K562 (cell line): Measurements from ENCODE around the gene BTBD16. TPM values are rescaled to one million over a fixed set of nuclear protein-coding genes. Genes with fewer than 3 reads are reported as not detected.

Source experiments
- ATAC-seq: fragments of 200-7000 bp; cut with Tn5 transposase; 3 replicates; pipeline ENCODE4 v1.9.1; 2020; ENCODE audit warnings: moderate library complexity
- BruUV-seq: library from RNA; stranded (reverse); fragments of 400-500 nt; replicated peaks from 2 replicates; lab custom pipeline; 2021; lab: Mats Ljungman, UMichigan
- CTCF ChIA-PET: fragments of 300-600 bp; formaldehyde crosslinking; extraction: SDS; loops from one replicate; lab custom pipeline; 2021; ENCODE audit warnings: low intra/inter-chr PET ratio; lab: Yijun Ruan, JAX
- POLR2A ChIA-PET: fragments of 300-600, 350-650 bp; sonication (Branson Sonifier 250); formaldehyde crosslinking; extraction: SDS; loops from one replicate; lab custom pipeline; 2021; ENCODE audit warnings: antibody characterized with exemption, inconsistent platforms; lab: Yijun Ruan, JAX
- DNase-seq, 4 experiments: peaks; one replicate each; pipeline versions ENCODE4 v3.0.0 to v3.0.0-alpha.2; 2011 to 2018; ENCODE audit warnings: low spot score in 3 of 4, mixed read lengths in 3 of 4; ENCODE audit errors: extremely low read depth in 1 of 4
- FAIRE-seq: peaks from 2 replicates; lab custom pipeline; 2011; peaks lifted over from hg19 to GRCh38; lab: Jason Lieb, UNC
- H2AFZ ChIP-seq: 2 replicates; pipeline ENCODE4 v1.6.0; 2011; ENCODE audit warnings: low read depth, low read length, control low read depth, inconsistent platforms
- H3K27ac ChIP-seq: fragments of 200-600 bp; 3 replicates; pipeline ENCODE4 v1.8.0; 2011; ENCODE audit warnings: low read depth, mild to moderate bottlenecking, control low read depth, inconsistent platforms, low read length, moderate library complexity, mixed read lengths; ENCODE audit errors: extremely low read depth
- H3K27me3 ChIP-seq, 2 experiments: fragments of 300-600 bp in 1 of 2; 2 replicates in 1 of 2; 3 replicates in 1 of 2; pipeline versions ENCODE4 v1.6.0 to v1.8.0; 2011; ENCODE audit warnings: inconsistent platforms in 2 of 2, low read length in 2 of 2, mild to moderate bottlenecking in 1 of 2, mixed read lengths in 1 of 2, moderate library complexity in 1 of 2; ENCODE audit not compliant: control insufficient read depth in 2 of 2, insufficient read depth in 2 of 2
- H3K36me3 ChIP-seq: fragments of 300-600 bp; 3 replicates; pipeline ENCODE4 v1.8.0; 2011; ENCODE audit warnings: mild to moderate bottlenecking, low read length, inconsistent platforms; ENCODE audit not compliant: control insufficient read depth, insufficient read depth
- H3K4me1 ChIP-seq, 2 experiments: fragments of 200-600 bp in 1 of 2; replicated peaks in 1 of 2; 2 replicates in 1 of 2; 3 replicates in 1 of 2; pipeline versions ENCODE4 v1.5.1 to v1.8.0; 2011; ENCODE audit warnings: inconsistent platforms in 2 of 2, low read length in 2 of 2, mild to moderate bottlenecking in 1 of 2, mixed read lengths in 1 of 2, moderate library complexity in 1 of 2; ENCODE audit not compliant: control insufficient read depth in 2 of 2, insufficient read depth in 2 of 2
- H3K4me2 ChIP-seq: 2 replicates; pipeline ENCODE4 v1.6.1; 2011; ENCODE audit warnings: low read length, control low read depth, inconsistent platforms, mixed read lengths; ENCODE audit not compliant: insufficient read depth
- H3K4me3 ChIP-seq: fragments of 200-600 bp; sonication (generic), shearing (Covaris generic); 2 replicates; pipeline ENCODE4 v1.5.1; 2016; ENCODE audit warnings: control low read depth, inconsistent platforms
- H3K79me2 ChIP-seq: fragments of 200-600 bp; 3 replicates; pipeline ENCODE4 v1.8.0; 2011; ENCODE audit warnings: low read length, inconsistent platforms; ENCODE audit not compliant: control insufficient read depth, insufficient read depth
- H3K9ac ChIP-seq, 2 experiments: 2 replicates each; pipeline versions ENCODE4 v1.6.0 to v1.6.1; 2011; ENCODE audit warnings: low read depth in 2 of 2, low read length in 2 of 2, control low read depth in 1 of 2, inconsistent platforms in 1 of 2, mild to moderate bottlenecking in 1 of 2, mixed read lengths in 1 of 2; ENCODE audit not compliant: insufficient read depth in 1 of 2
- H3K9me1 ChIP-seq: one replicate; pipeline ENCODE4 v1.6.0; 2011; ENCODE audit warnings: inconsistent platforms, mild to moderate bottlenecking, low read length, moderate library complexity; ENCODE audit not compliant: control insufficient read depth, insufficient read depth
- H3K9me3 ChIP-seq: replicated peaks from 2 replicates; pipeline ENCODE4 v1.5.1; 2011; ENCODE audit warnings: low read depth, low read length, inconsistent platforms; ENCODE audit not compliant: control insufficient read depth, insufficient read depth
- H4K20me1 ChIP-seq: replicated peaks from 2 replicates; pipeline ENCODE4 v1.6.1; 2011; ENCODE audit warnings: low read length, inconsistent platforms, mixed read lengths; ENCODE audit not compliant: control insufficient read depth, insufficient read depth
- CCNT2 ChIP-seq: IDR thresholded peaks from 2 replicates; pipeline ENCODE4 v1.6.1; 2011; ENCODE audit warnings: borderline replicate concordance, low read depth, mild to moderate bottlenecking, moderate library complexity, mixed read lengths, low read length; ENCODE audit not compliant: insufficient read length; ENCODE audit errors: extremely low read depth
- CREBBP ChIP-seq: IDR thresholded peaks from one replicate; pipeline ENCODE4 v1.6.1; 2012; ENCODE audit warnings: low read depth, mild to moderate bottlenecking, control low read depth, inconsistent platforms, low read length
- DIDO1 ChIP-seq: fragments of 450-650 bp; IDR thresholded peaks from 2 replicates; pipeline ENCODE4 v1.6.1; 2016; ENCODE audit warnings: low read depth, missing biosample characterization, missing genetic modification characterization
- REST ChIP-seq, 2 experiments: fragments of 450-650 bp; formaldehyde crosslinking in 1 of 2; IDR thresholded peaks; 2 replicates each; pipeline versions ENCODE4 v1.4.0 to v1.6.1; 2014 to 2020; ENCODE audit warnings: mild to moderate bottlenecking in 2 of 2, borderline replicate concordance in 1 of 2, low read depth in 1 of 2
- RFX5 ChIP-seq: IDR thresholded peaks from 2 replicates; pipeline ENCODE4 v1.6.1; 2011; ENCODE audit warnings: low read depth, mild to moderate bottlenecking, improper control_type of control experiment, low read length
- SRSF3 ChIP-seq: fragments of 200-400 bp; formaldehyde crosslinking; IDR thresholded peaks from 2 replicates; pipeline ENCODE4 v1.6.1; 2016; ENCODE audit warnings: mild to moderate bottlenecking, low read length, moderate library complexity; ENCODE audit not compliant: insufficient read depth
- TBP ChIP-seq: optimal IDR thresholded peaks from 2 replicates; pipeline ENCODE3; 2011; ENCODE audit warnings: low read depth, low read length, improper control_type of control experiment
- USF2 ChIP-seq: sonication (generic); formaldehyde crosslinking; IDR thresholded peaks from 2 replicates; pipeline ENCODE4 v1.5.0; 2020; ENCODE audit warnings: missing genetic modification reagents
- ZNF551 ChIP-seq: fragments of 250-450 bp; sonication (Bioruptor Pico); IDR thresholded peaks from 2 replicates; pipeline ENCODE4 v1.5.0; 2021; ENCODE audit warnings: mild to moderate bottlenecking, moderate library complexity
- ZNF655 ChIP-seq: fragments of 250-450 bp; sonication (Bioruptor Pico); IDR thresholded peaks from 2 replicates; pipeline ENCODE4 v1.5.0; 2021
- ZNF778 ChIP-seq: fragments of 450-650 bp; formaldehyde crosslinking; IDR thresholded peaks from 2 replicates; pipeline ENCODE4 v1.4.0; 2020; ENCODE audit warnings: mild to moderate bottlenecking, moderate library complexity
- WGBS: fragments of 100-300 bp; shearing (Covaris generic); methylation state at CpG from one replicate; pipeline ENCODE4 v1.1.6; 2016; ENCODE audit warnings: low coverage, mixed read lengths; ENCODE audit not compliant: insufficient coverage; ENCODE audit errors: missing lambda C conversion rate; 5-methylcytosine and 5-hydroxymethylcytosine counted together
- in situ Hi-C: fragments of 300-500 bp; cut with MboI; formaldehyde crosslinking; loops from 4 replicates; pipeline ENCODE4 v1.15.0; 2018; ENCODE audit warnings: inconsistent platforms, mixed read lengths
- intact Hi-C: fragments of 100-400 bp; cut with micrococcal nuclease; formaldehyde crosslinking; loops from 2 replicates; pipeline ENCODE4 v1.14.2; 2022
- polyA plus RNA-seq, 8 experiments: library from polyadenylated mRNA; depleted of rRNA in 4 of 8; stranded (reverse) in 5 of 8; unstranded in 3 of 8; fragments of >200 nt; fragmentation: Nextera tagmentation in 2 of 8; fragmentation: Illumina TruSeq in 1 of 8; extraction: Ambion mirVana in 2 of 8; extraction: Trizol in 1 of 8; gene quantifications; 2 replicates each; pipeline versions ENCODE4 v1.2.1 to v1.2.3, GENCODE V29; 2011 to 2014; ENCODE audit warnings: inconsistent platforms in 1 of 8, missing spikeins in 1 of 8
- total RNA-seq, 7 experiments: library from RNA; depleted of rRNA in 6 of 7; stranded (reverse); fragments of >200 nt in 6 of 7; fragmentation: Illumina TruSeq in 2 of 7; extraction: Trizol in 2 of 7; gene quantifications; 2 replicates each; pipeline versions ENCODE4 v1.2.1 to v1.2.3, GENCODE V29; 2011 to 2021; ENCODE audit warnings: low replicate concordance in 1 of 7

The BTBD16 gene
- total and polyA plus RNA-seq, 9 of the 15 experiments (the other 6 are each of a cell fraction or from before 2014, with no cell fraction given) = 0.11 TPM; not detected in 8

GRCh38 chr10:122381680-122382079 is 110.6 kb downstream of the BTBD16 start (continued):
- TF ChIP-seq ZNF655 (CRISPR knock-in tag) (no peak), SRSF3 (no peak), TBP (no peak)

GRCh38 chr10:122386514-122386913 is 115.4 kb downstream of the BTBD16 start:
- FAIRE-seq (no peak), ATAC-seq (no peak), DNase-seq (no peak)
- CTCF ChIA-PET = no interaction called here
- no peaks in the 10 kb centered on the region for H3K36me3 ChIP-seq
- intact Hi-C loops = no loop called here
- no peak overlapping the region for H3K9ac ChIP-seq
- POLR2A ChIA-PET = interaction anchor here (0.6 kb wide), 1 partner anchor 33 kb away, joined by 3 read pairs; no protein-coding TSS in a partner anchor
- H3K9me1 ChIP-seq = no peaks in the 10 kb centered on the region
- no peak overlapping the region for H3K4me2 ChIP-seq
- no peaks in the 10 kb centered on the region for H3K4me1 ChIP-seq
- no peaks in the 10 kb centered on the region for H4K20me1 ChIP-seq
- H3K9me3 ChIP-seq = no peaks in the 10 kb centered on the region
- WGBS = 0% methylated on average over 2 of the region's 2 CpGs
- in situ Hi-C loops = no loop called here
- no peak for TF ChIP-seq ZNF551 (CRISPR knock-in tag)
- TF ChIP-seq REST (IDR thresholded peaks at IDR 0.05; ENCODE audit: borderline replicate concordance) = no peak
- no peak for TF ChIP-seq REST (CRISPR knock-in tag; IDR thresholded peaks at IDR 0.05; ENCODE audit: low read depth)
- TF ChIP-seq CREBBP = no peak
- TF ChIP-seq CCNT2 = no peak
- no peak for TF ChIP-seq ZNF778
- TF ChIP-seq USF2 (CRISPR knock-in tag) = no peak
- TF ChIP-seq RFX5 = no peak
- no peak for TF ChIP-seq DIDO1
- H2AFZ ChIP-seq = no peak overlapping the region
- BruUV-seq = no TSS peak
- H3K27ac ChIP-seq = no peak overlapping the region
- H3K79me2 ChIP-seq = no peaks in the 10 kb centered on the region
- no peaks in the 10 kb centered on the region for H3K27me3 ChIP-seq
- no peak overlapping the region for H3K4me3 ChIP-seq
